Gastroesophageal sphincter (tissue), 3 donors: ENCODE measurements around the gene EAF1.
"Not testable (repeated sequence)": the region's sequence is repeated elsewhere in the genome, so short reads cannot be mapped to it uniquely, and the experiment has no call there.

ENCODE experiments used
- CTCF ChIP-seq, 4 experiments: fragments of 200-600 bp in 2 of 4; fragments of 450-650 bp in 2 of 4; sonication (generic) in 1 of 4; IDR thresholded peaks; one replicate each; pipeline ENCODE4 v1.5.1; 2017 to 2019; ENCODE audit warnings: antibody characterized with exemption in 4 of 4, mild to moderate bottlenecking in 2 of 4, moderate library complexity in 2 of 4
- EP300 ChIP-seq: sonication (generic); formaldehyde crosslinking; IDR thresholded peaks from one replicate; pipeline ENCODE4 v1.6.1; 2017; ENCODE audit warnings: antibody characterized with exemption, mild to moderate bottlenecking
- POLR2A ChIP-seq, 2 donors: fragments of 450-650 bp; IDR thresholded peaks; one replicate each; pipeline ENCODE4 v1.6.1; 2017; ENCODE audit warnings: antibody characterized with exemption in 2 of 2, mild to moderate bottlenecking in 2 of 2, moderate library complexity in 1 of 2
- POLR2AphosphoS5 ChIP-seq: sonication (generic); formaldehyde crosslinking; IDR thresholded peaks from one replicate; pipeline ENCODE4 v1.6.1; 2017; ENCODE audit warnings: antibody characterized with exemption

- TF ChIP-seq CTCF (IDR thresholded peaks at IDR 0.05); POLR2A (IDR thresholded peaks at IDR 0.05); POLR2AphosphoS5; EP300: not testable (repeated sequence)
Measured at GRCh38 chr3:15484551-15484950, 57.2 kb downstream of the EAF1 start.
